AG10803 (cell line): ENCODE results near the gene NT5C2.
A peak's percentile ranks its signal among the peaks of the same experiment; 100 is the strongest.
"Not testable (repeated sequence)": the region's sequence is repeated elsewhere in the genome, so short reads cannot be mapped to it uniquely, and the experiment has no call there.

ENCODE experiments used
- DNase-seq: peaks from one replicate; pipeline ENCODE4 v3.0.0; 2010; ENCODE audit warnings: low read depth
- H3K4me3 ChIP-seq: 2 replicates; pipeline ENCODE4 v1.5.1; 2011; ENCODE audit warnings: mild to moderate bottlenecking, low read length, control low read depth
- CTCF ChIP-seq: conservative IDR thresholded peaks from 2 replicates; pipeline ENCODE4 v1.5.1; 2011; ENCODE audit warnings: mild to moderate bottlenecking, low read length, control low read depth, inconsistent platforms

Gene NT5C2

GRCh38 chr10:103072891-103073290, 120.2 kb downstream of the NT5C2 start:
- no peak overlapping the region for H3K4me3 ChIP-seq
- DNase-seq = no peak
- no peak for TF ChIP-seq CTCF

- no peak for TF ChIP-seq CTCF
- DNase-seq = no peak
- no peak overlapping the region for H3K4me3 ChIP-seq
Measured at GRCh38 chr10:103072276-103072675, 120.8 kb downstream of the NT5C2 start.

DNA sequence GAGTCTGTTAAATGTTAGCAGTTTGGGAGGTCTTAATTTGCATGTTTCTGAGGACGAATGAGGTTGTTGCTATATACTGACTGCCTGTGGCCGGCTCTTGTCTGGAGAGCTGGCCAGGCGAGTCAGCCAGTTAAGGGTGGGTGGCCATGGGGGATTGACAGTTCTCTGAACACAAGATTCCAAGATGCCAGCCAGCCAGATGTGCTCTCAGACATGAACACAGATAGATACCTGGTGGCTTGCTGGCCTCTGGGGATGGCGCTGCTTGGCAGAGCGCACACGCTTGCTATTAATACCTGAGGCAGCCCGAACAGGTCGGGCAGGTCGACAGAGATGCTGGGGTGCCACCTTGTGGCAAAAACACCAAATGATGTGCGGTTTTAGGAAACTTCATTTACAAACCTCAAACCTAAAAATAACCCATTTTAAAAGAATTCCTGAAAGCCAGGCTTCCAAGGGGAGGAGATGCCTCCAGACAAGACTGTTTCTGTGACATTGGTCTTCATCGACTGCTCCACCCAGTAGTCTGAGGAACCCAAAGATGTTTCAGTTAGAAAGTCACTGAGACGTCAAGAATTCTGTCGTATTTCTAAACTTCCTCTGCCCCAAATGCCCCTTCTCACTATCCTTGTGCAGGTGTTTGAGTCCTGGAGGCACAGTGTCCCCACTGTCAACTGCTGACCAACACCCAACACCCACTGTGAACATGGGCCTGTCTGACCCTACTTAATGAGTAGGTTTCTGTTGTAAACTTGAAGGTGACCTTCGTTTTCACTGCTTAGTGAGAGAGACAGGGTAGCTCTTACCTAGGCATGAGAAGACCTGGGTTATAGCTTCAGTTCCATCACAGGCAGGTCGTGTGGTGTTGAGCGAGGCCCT, 123.4 kb downstream of the NT5C2 start:
- DNase-seq = peak; percentile 52
- peak; percentile 68 for TF ChIP-seq CTCF
- no peak overlapping the region for H3K4me3 ChIP-seq

- no peak; the same call in 1 of the 2 replicates for TF ChIP-seq CTCF
- no peak overlapping the region for H3K4me3 ChIP-seq
- DNase-seq = peak; percentile 29
Measured at GRCh38 chr10:103067956-103068355, 125.1 kb downstream of the NT5C2 start.

GRCh38 chr10:103067484-103067883, 125.6 kb downstream of the NT5C2 start:
- TF ChIP-seq CTCF = no peak
- no peak for DNase-seq
- H3K4me3 ChIP-seq = no peak overlapping the region

DNA sequence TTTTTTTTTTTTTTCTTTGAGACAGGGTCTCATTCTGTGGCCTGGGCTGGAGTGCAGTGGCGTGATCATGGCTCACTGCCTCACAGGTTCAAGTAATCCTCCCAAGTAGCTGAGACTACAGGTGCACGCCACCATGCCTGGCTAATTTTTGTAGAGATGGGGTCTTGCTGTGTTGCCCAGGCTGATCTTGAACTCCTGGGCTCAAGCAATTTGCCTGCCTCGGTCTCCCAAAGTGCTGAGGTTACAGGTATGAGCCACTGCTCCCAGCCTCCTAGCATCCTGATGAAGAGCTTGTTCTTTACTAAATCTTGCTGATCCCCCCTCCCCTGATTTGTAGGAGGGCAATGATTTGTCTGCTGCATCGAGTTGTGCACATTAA, 126.0 kb downstream of the NT5C2 start:
- H3K4me3 ChIP-seq, DNase-seq: not testable (repeated sequence)

GRCh38 chr10:103066141-103067098, 126.7 kb downstream of the NT5C2 start:
- no peak overlapping the region for H3K4me3 ChIP-seq
- DNase-seq = peak; percentile 28
- no peak for TF ChIP-seq CTCF
